PC-3 (cell line): ENCODE results near the gene KCTD2.

Experiments used
- CTCF ChIP-seq: fragments of 300-600 bp; sonication (generic); conservative IDR thresholded peaks from 2 replicates; pipeline ENCODE4 v1.5.1; 2017; ENCODE audit warnings: antibody characterized with exemption, low read depth, mild to moderate bottlenecking, low read length
- EZH2 ChIP-seq: fragments of 300-600 bp; sonication (generic); IDR thresholded peaks from one replicate; pipeline ENCODE4 v1.6.1; 2017; ENCODE audit warnings: antibody characterized with exemption, mild to moderate bottlenecking, low read length; ENCODE audit not compliant: unreplicated experiment
- EZH2phosphoT487 ChIP-seq: fragments of 300-600 bp; sonication (generic); IDR thresholded peaks from 2 replicates; pipeline ENCODE4 v1.6.1; 2018; ENCODE audit warnings: mild to moderate bottlenecking, antibody characterized with exemption, low read length, borderline replicate concordance

GRCh38 chr17:75033346-75034235 lies 13.4 kb upstream of the KCTD2 start:
- TF ChIP-seq CTCF (0 out of 2 replicates have a peak, but pooled peaks have one; percentile 35), EZH2 (no peak), EZH2phosphoT487 (no peak)
